IPS DF 19.7 (cell line): ENCODE data around the gene VIPR2.
"Not testable (repeated sequence)": the region's sequence is repeated elsewhere in the genome, so short reads cannot be mapped to it uniquely, and the experiment has no call there.

Experiments used
- DNase-seq: peaks from one replicate; pipeline ENCODE4 v3.0.0-alpha.2; 2013; ENCODE audit warnings: low read depth, low spot score

VIPR2 gene, protein sequence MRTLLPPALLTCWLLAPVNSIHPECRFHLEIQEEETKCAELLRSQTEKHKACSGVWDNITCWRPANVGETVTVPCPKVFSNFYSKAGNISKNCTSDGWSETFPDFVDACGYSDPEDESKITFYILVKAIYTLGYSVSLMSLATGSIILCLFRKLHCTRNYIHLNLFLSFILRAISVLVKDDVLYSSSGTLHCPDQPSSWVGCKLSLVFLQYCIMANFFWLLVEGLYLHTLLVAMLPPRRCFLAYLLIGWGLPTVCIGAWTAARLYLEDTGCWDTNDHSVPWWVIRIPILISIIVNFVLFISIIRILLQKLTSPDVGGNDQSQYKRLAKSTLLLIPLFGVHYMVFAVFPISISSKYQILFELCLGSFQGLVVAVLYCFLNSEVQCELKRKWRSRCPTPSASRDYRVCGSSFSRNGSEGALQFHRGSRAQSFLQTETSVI

DNA sequence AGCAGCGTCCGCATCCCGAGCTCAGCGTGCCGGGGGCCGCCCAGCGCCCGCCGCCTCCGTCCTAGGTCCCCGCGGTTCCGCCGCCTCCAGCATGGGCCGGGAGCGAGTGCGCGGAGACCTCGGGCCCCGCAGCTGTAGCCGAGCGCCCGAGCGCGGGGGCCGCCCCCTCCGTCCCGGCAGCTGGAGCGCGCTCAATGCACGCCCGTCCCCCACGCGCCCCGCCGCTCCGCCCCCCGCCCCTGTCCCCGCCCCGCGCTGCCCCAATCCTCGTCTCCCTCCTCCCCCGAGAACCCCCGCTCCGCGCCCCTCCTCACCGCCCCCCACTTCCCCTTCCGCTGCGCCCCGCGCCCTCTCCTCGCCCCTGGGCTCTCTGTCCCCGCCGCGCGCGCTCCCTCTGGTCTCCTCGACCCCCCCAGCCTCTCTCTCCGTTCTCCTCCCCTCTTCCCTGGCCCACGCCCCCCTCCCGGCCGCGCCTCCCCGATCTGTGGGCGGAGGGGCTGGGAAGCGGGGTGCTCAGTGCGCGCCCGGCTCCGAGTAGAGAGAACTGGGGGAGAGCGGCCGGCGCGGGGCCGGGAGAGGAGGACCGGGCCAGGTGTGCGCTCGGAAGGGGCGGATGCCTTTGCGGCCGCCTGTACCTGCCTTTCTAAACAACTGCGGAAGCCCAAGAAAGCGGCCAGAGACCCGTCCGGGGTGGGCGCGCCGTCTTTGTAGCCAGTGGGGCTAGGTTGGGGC is at the start of gene VIPR2:
VIPR2 (minus strand) TSS at position 110 of the 732 bp plus-strand sequence; CDS start at position 14, 96 bp downstream.
- DNase-seq = no peak

DNA sequence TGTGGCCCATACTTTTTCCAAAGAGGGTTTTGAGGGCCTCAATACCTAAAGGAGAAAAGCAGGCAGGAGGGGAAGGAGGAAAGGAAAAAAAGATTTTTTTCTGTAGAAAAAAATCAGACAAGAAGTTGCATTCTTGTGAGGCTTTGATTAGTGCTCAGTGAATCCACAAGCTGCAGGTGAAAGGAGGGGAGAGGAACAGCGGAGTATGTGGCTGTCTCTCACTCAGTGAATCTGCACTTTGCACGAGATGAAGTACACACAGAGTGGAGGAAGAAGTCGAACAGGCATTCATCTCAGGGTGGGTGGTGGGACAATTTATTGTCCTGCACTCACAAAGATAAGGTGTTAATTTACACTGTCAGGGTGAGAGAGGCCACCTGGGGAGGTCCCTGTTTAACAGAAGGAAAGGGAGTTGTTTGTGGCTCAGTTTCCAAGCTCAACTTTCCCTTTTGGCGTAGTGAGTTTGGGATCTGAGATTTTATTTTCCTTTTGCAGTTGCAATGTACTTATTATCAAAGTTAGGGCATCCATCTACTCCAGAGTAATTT is 49.0 kb upstream of the VIPR2 start:
- no peak for DNase-seq

DNA sequence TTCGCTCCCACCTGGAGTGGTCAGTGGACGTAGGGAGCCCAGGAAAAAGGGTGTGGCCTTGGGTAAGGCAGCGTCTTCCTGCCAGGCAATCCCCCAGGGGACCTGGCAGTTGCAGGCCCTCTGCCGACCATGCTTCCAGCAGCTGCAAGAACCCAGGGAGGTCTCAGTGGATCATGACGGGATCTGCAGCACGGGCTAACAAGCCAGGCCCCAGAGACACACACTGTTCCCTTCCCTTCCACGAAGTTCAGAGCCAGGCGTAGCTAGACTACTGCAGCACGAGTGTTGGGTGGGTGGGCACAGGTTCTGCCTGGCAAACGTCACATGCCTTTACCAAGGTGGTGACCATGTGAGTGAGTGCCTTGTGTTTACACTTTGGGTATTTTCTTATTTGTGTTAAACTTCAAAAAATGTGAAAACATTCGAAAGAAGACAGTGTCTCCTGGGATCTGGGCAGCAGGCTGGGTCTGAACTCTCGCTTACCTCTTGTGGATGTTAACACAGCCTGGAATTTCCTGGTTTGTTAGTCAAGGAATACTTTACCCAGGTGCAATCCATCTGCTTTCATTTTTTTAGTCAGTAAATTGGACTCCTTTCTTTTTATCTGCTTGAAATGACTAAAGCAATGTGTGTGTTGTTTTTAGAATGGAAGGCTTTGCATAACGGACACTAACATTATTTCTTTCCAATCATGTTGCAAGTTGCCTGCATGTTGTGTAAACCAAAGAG is 48.2 kb upstream of the VIPR2 start:
- DNase-seq = no peak

DNA sequence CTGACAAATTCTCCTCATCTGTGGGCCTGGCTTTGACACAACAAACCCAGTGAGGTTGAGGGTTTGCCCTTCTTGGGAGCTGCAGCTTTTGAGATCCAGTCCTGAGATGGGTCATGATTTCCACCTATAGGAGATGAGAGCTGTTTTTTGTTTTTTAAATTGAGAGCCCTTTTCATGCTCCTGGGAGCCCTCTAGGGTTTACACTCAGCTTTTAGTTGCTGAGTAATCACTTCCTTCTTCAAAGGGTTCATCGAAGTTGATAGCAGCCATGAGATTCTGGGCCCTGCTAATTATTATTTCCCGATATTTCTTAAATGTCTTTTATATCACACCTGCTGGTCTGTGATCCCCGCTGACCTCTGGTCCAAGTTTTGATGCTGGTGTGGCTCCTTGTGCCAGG is 47.3 kb upstream of the VIPR2 start:
- DNase-seq = no peak

DNA sequence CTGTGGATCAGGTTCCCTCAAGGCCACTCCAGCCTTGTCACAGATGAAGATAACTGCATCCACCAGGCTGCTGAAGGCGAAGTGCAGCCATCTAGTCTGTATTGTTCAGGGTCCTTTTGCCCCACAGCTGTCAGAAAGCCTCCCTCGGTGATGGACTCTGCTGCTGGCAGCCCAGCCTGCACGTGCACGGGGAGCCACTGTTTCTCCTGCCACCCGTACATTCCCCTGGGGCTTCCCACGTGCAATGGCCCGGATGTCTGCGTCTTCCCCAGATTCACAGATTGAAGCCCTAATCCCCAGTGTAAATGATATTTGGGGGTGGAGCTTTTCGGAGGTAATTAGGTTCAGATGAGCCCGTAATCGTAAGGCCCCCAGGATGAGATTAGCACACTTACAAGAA is 46.6 kb upstream of the VIPR2 start:
- no peak for DNase-seq

DNA sequence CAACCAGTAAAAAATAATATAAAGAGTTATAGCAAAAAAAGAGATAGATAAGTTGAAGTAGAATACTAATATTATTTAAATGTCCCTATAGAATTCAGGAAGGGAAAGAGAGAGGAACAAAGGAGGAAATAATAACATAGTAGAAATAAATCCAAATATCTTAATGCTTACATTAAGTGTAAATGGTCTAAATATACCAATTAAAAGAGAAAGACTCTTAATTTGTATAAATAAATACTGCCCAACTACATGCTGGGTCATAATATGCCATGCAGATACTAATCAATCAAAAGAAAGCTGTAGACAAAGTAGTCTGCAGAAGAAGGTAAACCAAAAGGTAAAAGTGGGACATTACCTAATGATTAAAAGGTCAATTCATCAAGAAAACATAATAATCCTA is 43.3 kb upstream of the VIPR2 start:
- DNase-seq = no peak

DNA sequence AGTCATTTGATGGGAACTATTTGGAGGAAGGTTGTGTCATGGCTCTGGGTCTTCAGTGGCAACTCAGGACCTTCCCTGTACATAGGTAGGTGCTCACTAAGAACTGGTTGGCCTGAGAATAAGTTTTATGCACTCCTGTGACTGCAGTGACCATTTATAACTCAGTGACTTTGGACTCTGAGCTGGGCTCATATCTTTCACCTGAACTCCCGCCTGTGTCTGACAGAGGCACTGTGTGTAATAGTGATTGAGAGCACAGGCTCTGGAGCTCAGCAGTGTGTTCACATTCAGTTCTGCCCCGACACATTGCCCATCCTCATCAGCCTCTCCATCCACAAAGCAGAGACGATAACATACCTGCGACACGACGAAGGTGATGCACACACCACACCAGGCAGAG is 34.6 kb upstream of the VIPR2 start:
- no peak for DNase-seq

DNA sequence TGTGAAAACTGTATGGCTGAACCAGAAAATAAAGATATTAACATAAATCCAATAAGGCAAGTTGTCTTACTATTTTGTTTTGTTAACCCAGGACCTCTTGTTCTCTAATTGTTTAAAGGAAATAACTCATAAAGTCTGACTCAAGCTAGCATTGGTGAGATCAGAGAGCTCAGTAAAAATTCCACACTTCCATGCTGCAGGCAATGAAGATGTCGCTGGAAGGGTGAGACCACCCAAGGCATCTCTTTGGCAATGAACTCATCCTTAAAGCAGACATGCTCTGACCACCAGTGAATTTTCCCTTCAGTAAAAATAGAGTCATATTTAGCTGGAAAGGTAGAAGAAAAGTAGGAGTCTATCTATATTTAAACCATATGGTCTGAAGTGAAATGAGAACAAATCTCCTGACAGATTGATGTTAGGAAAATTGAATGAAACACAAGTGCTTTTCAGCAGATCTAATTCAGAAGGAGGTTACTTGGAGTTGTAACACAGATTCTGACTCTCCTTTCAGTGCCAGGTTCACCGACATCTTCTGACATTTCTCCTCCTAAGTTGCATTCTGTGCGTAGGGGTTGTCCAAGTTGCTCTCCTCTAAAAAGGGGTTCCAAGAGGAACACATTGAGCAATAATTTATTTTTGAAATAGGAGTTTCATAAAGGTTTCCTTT is 32.8 kb upstream of the VIPR2 start:
- no peak for DNase-seq

DNA sequence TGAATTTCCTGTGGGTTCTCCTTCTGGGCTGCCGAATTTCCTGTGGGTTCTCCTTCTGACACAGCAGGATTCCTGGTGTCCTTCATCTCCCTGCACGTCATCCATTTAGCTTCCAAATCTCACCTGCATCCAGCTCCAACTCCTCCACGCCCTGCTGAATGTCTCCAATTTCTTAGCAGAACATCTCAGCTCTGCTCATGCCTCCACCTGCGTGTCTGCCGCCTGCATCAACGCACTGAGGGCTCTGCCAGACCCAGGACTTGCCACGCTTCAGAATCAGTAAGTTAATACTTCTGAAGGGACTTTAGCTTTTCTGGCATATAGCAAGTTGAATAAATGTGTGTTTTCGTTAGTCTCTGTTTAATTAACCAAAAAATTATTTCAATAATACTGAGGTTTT is 31.1 kb upstream of the VIPR2 start:
- no peak for DNase-seq

DNA sequence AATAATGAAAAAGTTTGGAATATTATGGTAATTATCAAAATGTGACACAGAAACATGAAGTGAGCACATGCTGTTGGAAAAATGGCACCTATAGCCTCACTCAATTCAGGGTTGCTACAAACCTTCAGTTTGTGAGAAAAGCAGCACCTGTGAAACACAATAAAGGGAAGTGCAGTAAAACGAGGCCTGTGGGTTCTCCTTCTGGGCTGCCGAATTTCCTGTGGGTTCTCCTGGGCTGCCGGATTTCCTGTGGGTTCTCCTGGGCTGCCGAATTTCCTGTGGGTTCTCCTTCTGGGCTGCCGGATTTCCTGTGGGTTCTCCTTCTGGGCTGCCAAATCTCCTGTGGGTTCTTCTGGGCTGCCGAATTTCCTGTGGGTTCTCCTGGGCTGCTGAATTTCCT is 30.4 kb upstream of the VIPR2 start:
- DNase-seq = not testable (repeated sequence)

DNA sequence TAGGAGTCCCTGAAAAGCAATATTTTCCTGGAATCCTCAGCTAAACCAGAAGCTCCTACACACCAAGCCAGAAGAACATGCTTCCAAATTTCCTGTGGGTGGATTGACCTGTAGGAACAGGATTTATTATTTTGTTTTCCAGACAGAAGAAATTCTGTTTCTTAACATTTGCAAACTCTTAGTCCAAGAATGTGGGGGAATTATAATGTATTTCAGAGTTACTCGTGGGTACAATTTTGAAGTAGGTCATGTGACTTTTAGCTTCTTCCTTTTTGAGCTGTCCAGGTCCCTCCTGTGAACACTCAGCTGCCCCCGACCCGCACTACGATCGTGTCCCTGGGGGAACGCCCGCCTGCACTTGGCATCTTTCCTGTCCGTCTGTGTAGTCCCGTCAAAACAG is 27.7 kb upstream of the VIPR2 start:
- DNase-seq = no peak

DNA sequence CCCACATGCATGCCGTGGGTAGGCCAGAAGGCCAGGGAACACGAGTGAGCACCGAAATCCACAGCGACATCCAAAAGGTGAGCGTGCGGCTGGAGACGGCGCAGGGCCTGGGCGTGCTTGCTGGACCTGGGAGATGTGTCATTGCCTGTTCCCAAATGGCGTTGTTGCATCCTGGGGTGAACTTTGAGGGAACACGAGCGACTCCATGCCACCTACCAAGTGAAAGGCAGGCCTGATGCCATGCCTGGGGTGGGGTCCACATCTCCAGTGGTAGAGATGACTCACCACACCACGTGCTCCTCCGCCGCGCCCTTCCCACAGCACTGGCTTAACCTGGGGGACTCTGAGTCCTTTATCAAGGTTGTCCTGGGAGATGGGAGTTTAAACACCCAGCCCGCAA is 24.7 kb upstream of the VIPR2 start:
- no peak for DNase-seq

DNA sequence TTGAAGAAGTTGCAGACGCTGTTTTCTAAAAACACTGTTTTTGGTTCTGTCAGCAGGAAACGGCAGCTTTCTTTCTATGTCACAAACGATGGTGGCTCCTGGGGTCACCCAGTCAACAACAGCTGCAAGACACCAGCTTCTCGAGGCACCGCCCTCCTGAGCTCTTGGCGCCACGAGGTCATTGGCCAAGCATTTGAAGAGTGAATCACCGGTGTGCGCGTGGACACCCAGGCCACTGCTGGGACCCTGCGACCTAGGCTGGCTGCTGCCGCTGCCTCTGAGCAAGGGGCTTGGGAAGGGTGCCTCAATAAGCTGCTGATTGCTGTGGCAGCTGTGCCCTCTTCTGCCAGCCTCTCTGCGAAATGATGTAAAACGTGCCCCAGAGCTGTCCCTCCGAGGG is 22.5 kb upstream of the VIPR2 start:
- DNase-seq = no peak

DNA sequence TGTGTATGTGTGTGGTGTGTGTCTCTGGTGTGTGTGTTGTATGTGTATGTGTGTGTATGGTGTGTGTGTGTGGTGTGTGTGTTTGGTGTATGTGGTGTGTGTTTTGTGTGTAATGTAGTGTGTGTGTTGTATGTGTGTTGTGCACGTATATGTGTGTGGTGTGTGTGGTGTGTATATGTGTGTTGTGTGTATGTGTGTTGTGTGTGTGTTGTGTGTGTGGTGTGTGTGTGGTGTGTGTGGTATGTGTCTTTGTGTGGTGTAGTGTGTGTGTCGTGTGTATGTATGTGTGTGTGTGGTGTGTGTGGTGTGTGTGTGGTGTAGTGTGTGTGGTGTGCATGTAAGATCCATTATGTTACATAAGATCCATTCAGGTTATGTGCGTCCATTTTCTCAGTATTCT is 21.9 kb upstream of the VIPR2 start:
- DNase-seq = no peak

DNA sequence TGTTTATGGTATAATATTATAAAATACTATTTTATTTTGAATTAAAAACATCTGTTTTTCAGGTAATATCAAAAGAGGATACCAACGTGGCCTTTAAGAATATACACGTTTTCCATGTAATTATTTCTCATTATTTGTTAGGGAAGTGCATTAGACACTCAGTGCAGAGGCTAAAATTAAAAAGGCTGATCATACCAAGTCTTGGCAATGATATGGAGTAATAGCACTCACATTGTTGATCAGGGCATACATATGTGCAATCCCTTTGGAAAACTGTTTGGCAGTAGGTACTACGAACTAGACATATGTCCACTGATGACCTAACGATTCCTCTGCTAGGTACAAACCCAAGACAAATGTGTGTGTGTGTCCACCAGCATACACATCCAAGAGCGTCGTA is 20.7 kb upstream of the VIPR2 start:
- DNase-seq = no peak

DNA sequence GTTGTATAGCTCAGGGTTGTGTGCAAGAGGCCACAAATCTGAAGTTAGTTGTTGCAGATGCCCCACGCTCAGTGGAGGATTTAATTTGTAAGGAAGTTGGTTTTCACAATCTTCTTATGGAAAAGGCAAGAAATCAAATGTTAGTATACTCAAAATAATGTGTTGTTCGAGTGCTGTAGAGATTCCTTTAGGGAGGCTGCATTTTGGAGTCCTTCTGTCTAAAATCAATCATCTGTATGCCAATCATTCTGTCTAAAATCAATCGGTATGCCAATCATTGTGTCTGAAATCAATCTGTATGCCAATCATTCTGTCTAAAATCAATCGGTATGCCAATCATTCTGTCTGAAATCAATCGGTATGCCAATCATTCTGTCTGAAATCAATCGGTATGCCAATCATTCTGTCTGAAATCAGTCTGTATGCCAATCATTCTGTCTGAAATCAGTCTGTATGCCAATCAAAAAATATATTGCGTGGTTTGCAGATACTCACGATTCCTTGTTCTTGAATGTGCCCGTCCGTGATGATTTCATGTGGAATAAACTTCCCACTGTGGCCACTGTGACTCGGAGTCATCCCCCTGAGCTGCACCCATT is 19.1 kb upstream of the VIPR2 start:
- not testable (repeated sequence) for DNase-seq

DNA sequence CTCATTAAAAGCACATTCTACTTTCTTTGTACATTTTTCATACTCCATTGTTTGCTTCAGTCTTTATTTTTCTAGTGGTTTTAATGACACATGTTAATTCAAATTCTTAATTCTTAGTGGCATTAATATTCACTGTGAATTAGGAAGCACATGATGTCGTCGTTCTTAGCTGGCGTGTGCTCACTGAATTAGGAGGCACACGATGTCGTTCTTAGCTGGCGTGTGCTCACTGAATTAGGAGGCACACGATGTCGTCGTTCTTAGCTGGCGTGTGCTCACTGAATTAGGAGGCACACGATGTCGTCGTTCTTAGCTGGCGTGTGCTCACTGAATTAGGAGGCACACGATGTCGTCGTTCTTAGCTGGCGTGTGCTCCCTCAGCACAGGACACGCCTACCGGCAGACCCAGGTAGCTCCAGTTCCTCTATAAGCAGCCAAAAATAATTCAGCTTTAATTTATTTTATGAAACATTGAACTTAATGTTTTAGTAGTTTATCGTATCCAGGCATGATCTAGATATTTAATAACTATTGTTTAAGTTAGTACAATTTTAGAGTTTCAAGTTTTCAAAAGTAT is 17.5 kb upstream of the VIPR2 start:
- not testable (repeated sequence) for DNase-seq

DNA sequence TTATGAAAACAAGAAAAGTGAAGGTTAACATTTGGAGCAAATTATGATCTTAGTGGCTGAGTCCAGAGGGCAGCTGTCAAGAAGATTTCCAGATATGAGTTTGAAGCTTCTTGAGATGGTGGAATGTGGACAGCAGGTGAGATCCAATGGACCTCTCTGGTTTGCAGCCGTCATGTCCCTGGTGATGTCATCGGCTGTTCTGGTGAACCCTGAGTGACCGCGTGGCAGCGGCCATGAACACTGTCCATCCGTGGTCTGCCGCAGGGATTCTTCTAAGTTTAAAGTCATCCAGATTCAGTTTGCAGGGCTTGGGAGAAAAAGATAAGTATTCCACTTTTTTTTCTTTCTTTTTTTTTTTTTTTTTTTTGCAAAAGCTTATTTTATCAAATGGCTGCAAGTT is 15.8 kb upstream of the VIPR2 start:
- DNase-seq = no peak

DNA sequence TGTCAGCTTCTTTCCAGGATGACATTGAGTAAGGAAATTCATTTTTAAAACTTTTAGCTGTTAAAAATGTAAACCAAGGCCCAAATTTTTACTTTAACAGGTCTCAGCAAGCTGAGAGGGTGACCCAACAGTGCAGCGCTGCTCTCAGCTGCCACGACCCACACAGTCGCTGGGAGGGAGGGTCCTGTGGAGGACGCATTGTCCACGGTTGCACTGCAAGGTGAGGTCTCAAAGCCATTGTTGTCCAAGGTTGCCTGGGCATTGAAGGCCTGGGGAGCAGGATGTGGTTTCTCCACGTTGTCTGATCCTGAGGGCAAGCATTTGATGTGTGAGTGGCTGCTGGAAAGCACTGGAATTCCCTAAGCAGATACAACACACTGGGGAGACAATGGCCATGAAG is 15.1 kb upstream of the VIPR2 start:
- no peak for DNase-seq

DNA sequence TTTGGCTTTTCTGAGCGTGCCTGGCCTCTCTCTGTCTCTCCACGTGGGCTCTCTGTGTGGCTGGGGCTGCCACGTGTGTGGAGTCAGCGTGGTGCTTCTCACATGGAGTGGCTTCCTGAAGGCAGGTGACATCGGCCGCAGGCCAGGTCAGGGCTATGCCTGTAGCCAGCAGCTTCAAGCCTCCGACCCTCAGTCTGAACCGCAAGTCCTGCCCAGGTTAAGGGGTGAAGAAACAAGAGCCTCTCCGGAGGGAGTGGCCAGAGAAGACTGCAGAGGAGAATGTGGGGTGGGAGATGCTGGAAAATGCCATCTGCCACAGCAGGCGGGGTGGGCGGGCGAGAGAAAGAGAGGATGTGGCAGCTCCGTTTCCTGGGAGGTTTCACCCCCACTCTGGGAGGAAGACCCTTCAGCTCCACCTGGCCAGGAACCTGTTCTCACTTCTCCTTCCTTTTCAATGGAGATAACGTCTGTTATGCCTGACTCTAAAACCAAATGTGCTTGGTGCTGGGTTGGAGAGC is 14.3 kb upstream of the VIPR2 start:
- DNase-seq = no peak
